ENCODE results near the gene SLC12A8. TPM values are rescaled to one million over a fixed set of nuclear protein-coding genes. Genes with fewer than 3 reads are reported as not detected.
A peak's percentile ranks its signal among the peaks of the same experiment; 100 is the strongest.

The SLC12A8 gene
- total and polyA plus RNA-seq, 2 experiments from 2014 or later: 6.9 to 15.9 TPM

GRCh38 chr3:125032683-125033082 lies 179.9 kb downstream of the SLC12A8 start:
- Mint-ChIP-seq H3K27me3 (ENCODE audit: insufficient read depth, low read depth, poor library complexity) (no peaks in the 10 kb centered on the region), H3K27ac (no peak overlapping the region), H3K4me3 (no peak overlapping the region), H3K9me3 (peaks cover 11% of the 10 kb centered on the region), H3K4me1 (peaks cover 9% of the 10 kb centered on the region; the same call in 2 of the 3 replicates), H3K36me3 (ENCODE audit: low read depth) (peaks cover 14% of the 10 kb centered on the region)
- Histone ChIP-seq H3K36me3 (ENCODE audit: insufficient read depth) (no peaks in the 10 kb centered on the region), H3K4me2 (no peak overlapping the region), H2AFZ (no peak overlapping the region), H3K4me3 (no peak overlapping the region), H3K4me1 (ENCODE audit: insufficient read depth) (no peaks in the 10 kb centered on the region), H3F3A (replicated peaks; ENCODE audit: low read depth) (no peaks in the 10 kb centered on the region), H3K9me2 (ENCODE audit: insufficient read depth) (peaks cover 13% of the 10 kb centered on the region), H3K27me3 (ENCODE audit: insufficient read depth) (no peaks in the 10 kb centered on the region), H3K79me2 (replicated peaks; ENCODE audit: insufficient read depth) (no peaks in the 10 kb centered on the region), H4K20me1 (replicated peaks; ENCODE audit: insufficient read depth) (no peaks in the 10 kb centered on the region), H3K27ac (ENCODE audit: low read depth) (no peak overlapping the region)
- DNase-seq (ENCODE audit: low spot score) (no peak), ATAC-seq (peak; percentile 21; the same call in 2 of the 3 replicates)
- TF ChIP-seq CREB1 (CRISPR knock-in tag; IDR thresholded peaks at IDR 0.05; ENCODE audit: low read depth) (no peak), NANOG (IDR thresholded peaks at IDR 0.05; ENCODE audit: borderline replicate concordance) (no peak), ZNF462 (CRISPR knock-in tag; IDR thresholded peaks at IDR 0.05) (no peak), STAT1 (IDR thresholded peaks at IDR 0.05; ENCODE audit: unreplicated experiment) (no peak), ZNF331 (CRISPR knock-in tag; IDR thresholded peaks at IDR 0.05; ENCODE audit: low read depth) (no peak), EZH2 (IDR thresholded peaks at IDR 0.05; ENCODE audit: low read depth, unreplicated experiment) (no peak), EZH2phosphoT487 (IDR thresholded peaks at IDR 0.05; ENCODE audit: unreplicated experiment) (no peak), JUNB (IDR thresholded peaks at IDR 0.05; ENCODE audit: unreplicated experiment) (no peak), POLR2AphosphoS5 (IDR thresholded peaks at IDR 0.05; ENCODE audit: low read depth) (no peak), CTCF (conservative IDR thresholded peaks at IDR 0.05; ENCODE audit: low read depth in 2 of 2) (no peak), REST (IDR thresholded peaks at IDR 0.05; ENCODE audit: unreplicated experiment) (no peak), ETS1 (IDR thresholded peaks at IDR 0.05) (no peak), ZNF114 (CRISPR knock-in tag; IDR thresholded peaks at IDR 0.05) (no peak)
